GM19043 (cell line): ENCODE measurements around the gene PPP2R5A.

Experiments used
- ATAC-seq: cut with Tn5 transposase; IDR thresholded peaks from one replicate; pipeline ENCODE4 v1.9.1; 2021; ENCODE audit warnings: low read depth; ENCODE audit not compliant: unreplicated experiment

The PPP2R5A gene

GRCh38 chr1:212284744-212285684 lies at the start of gene PPP2R5A:
TSS of gene PPP2R5A (plus strand) at chr1:212285410. CDS start at chr1:212286111, 701 bp downstream.
- peak; percentile 90 for ATAC-seq

GRCh38 chr1:212235857-212236256 lies 49.4 kb upstream of the PPP2R5A start:
- ATAC-seq, result no peak

GRCh38 chr1:212236664-212237220 lies 48.5 kb upstream of the PPP2R5A start:
- no peak for ATAC-seq

- ATAC-seq, result peak; percentile 97
Measured at GRCh38 chr1:212237651-212238050, 47.6 kb upstream of the PPP2R5A start.

GRCh38 chr1:212238552-212238951 lies 46.7 kb upstream of the PPP2R5A start:
- ATAC-seq, result no peak

GRCh38 chr1:212241501-212241900 lies 43.7 kb upstream of the PPP2R5A start:
- ATAC-seq, result no peak

- no peak for ATAC-seq
Measured at GRCh38 chr1:212241957-212242287, 43.3 kb upstream of the PPP2R5A start.

GRCh38 chr1:212242288-212242984 lies 42.8 kb upstream of the PPP2R5A start:
- ATAC-seq, result no peak

GRCh38 chr1:212242985-212243308 lies 42.3 kb upstream of the PPP2R5A start:
- no peak for ATAC-seq

GRCh38 chr1:212244441-212244840 lies 40.8 kb upstream of the PPP2R5A start:
- ATAC-seq, result no peak

- ATAC-seq, result no peak
Measured at GRCh38 chr1:212247179-212247721, 38.0 kb upstream of the PPP2R5A start.

- no peak for ATAC-seq
Measured at GRCh38 chr1:212247988-212248387, 37.2 kb upstream of the PPP2R5A start.

- no peak for ATAC-seq
Measured at GRCh38 chr1:212254853-212255363, 30.3 kb upstream of the PPP2R5A start.

- ATAC-seq, result no peak
Measured at GRCh38 chr1:212255705-212256307, 29.4 kb upstream of the PPP2R5A start.

- ATAC-seq, result peak; percentile 52
Measured at GRCh38 chr1:212256369-212256768, 28.8 kb upstream of the PPP2R5A start.

GRCh38 chr1:212257157-212257556 lies 28.1 kb upstream of the PPP2R5A start:
- ATAC-seq, result no peak

- no peak for ATAC-seq
Measured at GRCh38 chr1:212259693-212260480, 25.3 kb upstream of the PPP2R5A start.

GRCh38 chr1:212260557-212261355 lies 24.5 kb upstream of the PPP2R5A start:
- ATAC-seq, result no peak

GRCh38 chr1:212261361-212261929 lies 23.8 kb upstream of the PPP2R5A start:
- no peak for ATAC-seq
